Type B pancreatic cell (in vitro differentiated cells): ENCODE results near the gene MAN2A1. TPM values are rescaled to one million over a fixed set of nuclear protein-coding genes. Genes with fewer than 3 reads are reported as not detected.
"Not testable (repeated sequence)": the region's sequence is repeated elsewhere in the genome, so short reads cannot be mapped to it uniquely, and the experiment has no call there.

ENCODE experiments used
- DNase-seq: peaks from one replicate; pipeline ENCODE4 v3.0.0; 2021; ENCODE audit warnings: mixed read lengths; ENCODE audit not compliant: unreplicated experiment; ENCODE audit errors: extremely low spot score
- H3K27ac Mint-ChIP-seq: 2 replicates; pipeline ENCODE4 v1.8.0; 2021; ENCODE audit warnings: mild to moderate bottlenecking, mixed read lengths
- H3K27me3 Mint-ChIP-seq: 2 replicates; pipeline ENCODE4 v1.8.0; 2021; ENCODE audit warnings: mixed read lengths
- H3K36me3 Mint-ChIP-seq: 2 replicates; pipeline ENCODE4 v1.8.0; 2021; ENCODE audit warnings: mixed read lengths
- H3K4me1 Mint-ChIP-seq: one replicate; pipeline ENCODE4 v1.8.0; 2021; ENCODE audit warnings: mixed read lengths; ENCODE audit not compliant: unreplicated experiment
- H3K4me3 Mint-ChIP-seq: 2 replicates; pipeline ENCODE4 v1.8.0; 2021; ENCODE audit warnings: mild to moderate bottlenecking, mixed read lengths
- H3K9me3 Mint-ChIP-seq: 2 replicates; pipeline ENCODE4 v1.8.0; 2021; ENCODE audit warnings: mixed read lengths
- total RNA-seq: library from RNA; stranded (reverse); gene quantifications from 2 replicates; pipeline ENCODE4 v1.2.1, GENCODE V29; 2021; ENCODE audit warnings: low replicate concordance
- TF ChIP-seq, protein P1 (sequence below): fragments of 200-600 bp; sonication (generic); conservative IDR thresholded peaks from 2 replicates; pipeline ENCODE4 v1.5.0; 2021; ENCODE audit warnings: antibody characterized with exemption, mild to moderate bottlenecking

MAN2A1 gene
- total RNA-seq, 1 donor from 2014 or later, result 47.9 TPM

DNA sequence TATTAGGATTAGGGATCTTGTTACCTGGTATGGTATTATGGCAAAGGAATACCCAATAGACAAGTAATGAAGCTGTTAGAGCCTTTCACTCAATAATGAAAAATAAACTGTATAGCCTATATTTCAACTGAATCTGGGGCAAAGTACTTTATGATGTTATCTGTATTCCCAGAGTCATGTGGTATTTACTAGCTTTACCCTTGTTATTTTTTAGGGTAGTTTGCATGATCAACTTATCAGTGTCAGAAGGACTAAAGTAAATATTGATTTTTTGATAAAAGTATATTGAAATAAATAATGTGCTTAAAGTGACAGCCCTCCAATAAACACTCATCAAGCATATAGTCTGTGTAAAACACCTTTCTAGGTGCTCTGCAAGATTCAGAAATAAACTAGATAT lies 64.6 kb downstream of the MAN2A1 start:
- DNase-seq, result no peak
- TF ChIP-seq, protein P1, sequence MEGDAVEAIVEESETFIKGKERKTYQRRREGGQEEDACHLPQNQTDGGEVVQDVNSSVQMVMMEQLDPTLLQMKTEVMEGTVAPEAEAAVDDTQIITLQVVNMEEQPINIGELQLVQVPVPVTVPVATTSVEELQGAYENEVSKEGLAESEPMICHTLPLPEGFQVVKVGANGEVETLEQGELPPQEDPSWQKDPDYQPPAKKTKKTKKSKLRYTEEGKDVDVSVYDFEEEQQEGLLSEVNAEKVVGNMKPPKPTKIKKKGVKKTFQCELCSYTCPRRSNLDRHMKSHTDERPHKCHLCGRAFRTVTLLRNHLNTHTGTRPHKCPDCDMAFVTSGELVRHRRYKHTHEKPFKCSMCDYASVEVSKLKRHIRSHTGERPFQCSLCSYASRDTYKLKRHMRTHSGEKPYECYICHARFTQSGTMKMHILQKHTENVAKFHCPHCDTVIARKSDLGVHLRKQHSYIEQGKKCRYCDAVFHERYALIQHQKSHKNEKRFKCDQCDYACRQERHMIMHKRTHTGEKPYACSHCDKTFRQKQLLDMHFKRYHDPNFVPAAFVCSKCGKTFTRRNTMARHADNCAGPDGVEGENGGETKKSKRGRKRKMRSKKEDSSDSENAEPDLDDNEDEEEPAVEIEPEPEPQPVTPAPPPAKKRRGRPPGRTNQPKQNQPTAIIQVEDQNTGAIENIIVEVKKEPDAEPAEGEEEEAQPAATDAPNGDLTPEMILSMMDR, result no peak
- Mint-ChIP-seq H3K36me3 (peaks cover 30% of the 10 kb centered on the region), H3K27me3 (no peaks in the 10 kb centered on the region), H3K9me3 (no peaks in the 10 kb centered on the region), H3K4me3 (no peak overlapping the region), H3K27ac (no peak overlapping the region), H3K4me1 (peaks cover 13% of the 10 kb centered on the region)

DNA sequence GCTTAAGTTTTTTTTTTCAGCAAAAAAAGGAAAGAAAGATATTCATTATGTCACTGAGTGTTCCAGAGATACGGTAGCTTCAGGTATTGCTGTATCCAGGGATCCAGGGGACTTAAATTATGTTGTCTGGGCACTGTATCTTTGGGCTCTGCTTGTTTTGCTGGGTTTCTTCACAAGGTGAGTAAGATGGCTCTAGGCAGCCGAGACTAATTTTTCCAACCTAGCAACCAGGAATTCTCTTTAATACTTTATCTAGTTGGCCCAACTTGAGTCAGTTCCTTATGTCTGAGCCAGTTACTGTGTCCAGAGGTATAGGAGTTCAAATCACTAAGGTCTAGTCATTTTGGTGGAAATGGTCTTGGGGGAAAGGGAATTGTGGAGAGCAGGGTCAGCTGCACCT lies 66.0 kb downstream of the MAN2A1 start:
- Mint-ChIP-seq H3K9me3 (no peaks in the 10 kb centered on the region), H3K27ac (no peak overlapping the region), H3K36me3 (peaks cover 43% of the 10 kb centered on the region), H3K4me1 (peaks cover 13% of the 10 kb centered on the region), H3K4me3 (no peak overlapping the region), H3K27me3 (no peaks in the 10 kb centered on the region)
- no peak for DNase-seq
- TF ChIP-seq, protein P1, result no peak

DNA sequence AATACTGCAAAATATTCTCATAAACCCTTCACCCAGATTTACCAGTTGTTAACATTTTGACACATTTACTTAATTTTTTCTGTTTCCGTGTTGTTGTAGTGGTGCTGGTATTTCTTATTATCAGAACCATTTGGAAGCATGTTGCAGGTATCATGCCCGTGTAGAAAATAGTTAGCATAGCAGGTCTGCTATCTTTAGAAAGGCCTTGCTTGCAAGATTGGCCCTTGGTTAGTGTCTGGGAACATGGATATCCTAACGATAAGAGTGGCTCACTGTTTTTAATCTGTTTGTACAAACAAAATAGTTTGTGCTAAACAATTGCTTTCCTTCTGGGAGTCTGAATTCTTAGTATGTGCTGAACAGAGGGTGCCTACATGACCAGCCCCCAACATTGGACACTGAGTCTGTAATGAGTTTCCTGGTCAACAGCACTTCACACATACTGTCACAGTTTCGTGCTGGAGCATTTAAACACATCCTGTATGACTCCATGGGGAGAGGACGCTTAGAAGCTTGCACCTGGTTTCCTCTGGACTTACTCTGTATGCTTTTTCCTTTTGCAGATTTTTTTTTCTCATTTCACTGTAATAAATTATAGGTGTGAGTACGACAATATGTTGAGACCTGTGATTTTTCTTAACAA lies 66.9 kb downstream of the MAN2A1 start:
- Mint-ChIP-seq H3K9me3 (no peaks in the 10 kb centered on the region), H3K27me3 (no peaks in the 10 kb centered on the region), H3K36me3 (peaks cover 39% of the 10 kb centered on the region), H3K27ac (no peak overlapping the region), H3K4me3 (no peak overlapping the region), H3K4me1 (peaks cover 13% of the 10 kb centered on the region)
- DNase-seq, result no peak
- TF ChIP-seq, protein P1, result no peak

DNA sequence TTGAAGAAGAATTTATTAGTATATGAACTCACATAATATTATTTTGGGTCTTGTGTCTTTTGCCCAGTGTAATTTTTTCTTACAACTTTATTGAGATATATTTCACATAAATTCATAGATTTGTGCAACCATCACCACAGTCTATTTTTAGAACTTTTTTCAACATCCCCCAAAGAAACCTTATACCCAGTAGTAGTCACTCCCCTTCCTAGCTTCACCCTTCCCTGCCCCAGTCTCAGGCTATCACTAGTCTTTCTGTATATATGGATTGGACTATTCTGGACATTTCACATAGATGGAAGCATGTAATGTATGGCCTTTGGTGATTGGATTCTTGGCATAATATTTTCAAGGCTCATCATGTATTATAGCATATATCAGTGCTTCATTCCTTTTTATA lies 67.8 kb downstream of the MAN2A1 start:
- Mint-ChIP-seq H3K36me3 (peaks cover 39% of the 10 kb centered on the region), H3K4me1 (peaks cover 13% of the 10 kb centered on the region)

DNA sequence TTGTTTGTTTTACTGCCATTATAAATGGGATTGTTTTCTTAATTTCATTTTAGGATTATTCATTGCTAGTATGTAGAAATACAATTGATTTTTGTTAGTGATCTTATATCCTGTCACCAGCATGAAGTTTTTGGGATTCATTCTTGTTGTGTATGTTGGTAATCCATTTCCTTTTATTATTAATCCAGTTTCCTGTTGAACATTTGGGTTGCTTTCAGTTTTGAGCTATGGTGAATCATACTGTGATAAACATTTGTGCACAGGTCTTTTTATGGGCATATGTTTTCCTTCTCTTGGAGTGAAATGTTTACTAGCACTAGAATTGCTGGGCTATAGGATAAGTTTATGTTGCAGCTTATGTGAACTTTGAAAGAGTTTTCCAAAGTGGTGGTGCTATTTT lies 69.6 kb downstream of the MAN2A1 start:
- peaks cover 5% of the 10 kb centered on the region for H3K9me3 Mint-ChIP-seq
- H3K36me3 Mint-ChIP-seq, result peaks cover 41% of the 10 kb centered on the region
- TF ChIP-seq, protein P1, result no peak
- H3K4me3 Mint-ChIP-seq, result no peak overlapping the region
- peaks cover under 1% of the 10 kb centered on the region for H3K4me1 Mint-ChIP-seq
- DNase-seq, result no peak
- H3K27me3 Mint-ChIP-seq, result no peaks in the 10 kb centered on the region
- no peak overlapping the region for H3K27ac Mint-ChIP-seq

More for the DNA sequence above, 67.8 kb downstream of the MAN2A1 start:
- H3K27ac Mint-ChIP-seq, result no peak overlapping the region
- peaks cover 2% of the 10 kb centered on the region for H3K9me3 Mint-ChIP-seq
- no peak for DNase-seq
- H3K4me3 Mint-ChIP-seq, result no peak overlapping the region
- no peaks in the 10 kb centered on the region for H3K27me3 Mint-ChIP-seq
- TF ChIP-seq, protein P1, result no peak

DNA sequence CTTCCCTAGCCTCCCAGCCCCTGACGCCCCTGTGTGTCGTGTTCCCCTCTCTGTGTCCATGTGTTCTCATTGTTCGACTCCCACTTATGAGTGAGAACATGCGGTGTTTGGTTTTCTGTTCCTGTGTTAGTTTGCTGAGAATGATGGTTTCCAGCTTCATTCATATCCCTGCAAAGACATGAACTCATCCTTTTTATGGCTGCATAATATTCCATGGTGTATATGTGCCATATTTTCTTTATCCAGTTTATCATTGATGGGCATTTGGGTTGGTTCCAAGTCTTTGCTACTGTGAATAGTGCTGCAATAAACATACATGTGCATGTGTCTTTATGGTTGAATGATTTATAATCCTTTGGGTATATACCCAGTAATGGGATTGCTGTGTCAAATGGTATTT lies 70.4 kb downstream of the MAN2A1 start:
- H3K4me1 Mint-ChIP-seq, H3K27ac Mint-ChIP-seq, H3K27me3 Mint-ChIP-seq, H3K4me3 Mint-ChIP-seq, DNase-seq, H3K9me3 Mint-ChIP-seq: not testable (repeated sequence)
- peaks cover 41% of the 10 kb centered on the region for H3K36me3 Mint-ChIP-seq
